T47D (cell line): ENCODE results near the gene LTK.

ENCODE experiments used
- DNase-seq, 2 experiments: peaks; one replicate each; pipeline versions ENCODE4 v3.0.0 to v3.0.0-alpha.2; 2011 to 2012; ENCODE audit warnings: low read depth in 1 of 2, low spot score in 1 of 2
- JUND ChIP-seq: IDR thresholded peaks from 2 replicates; pipeline ENCODE4 v1.6.1; 2012; ENCODE audit warnings: low read depth
- in situ Hi-C: cut with HindIII; loops from 2 replicates; pipeline ENCODE4 v1.10.0; 2016; ENCODE audit warnings: low sequenced_read_pairs, low pct_unique_long_range_greater_than_20kb

LTK gene

GRCh38 chr15:41491889-41492288 is 21.7 kb downstream of the LTK start:
- in situ Hi-C loops = no loop called here
- TF ChIP-seq JUND = no peak
- DNase-seq = no peak

GRCh38 chr15:41490355-41490754 is 23.3 kb downstream of the LTK start:
- DNase-seq = no peak
- in situ Hi-C loops = no loop called here

GRCh38 chr15:41489641-41490040 is 24.0 kb downstream of the LTK start:
- TF ChIP-seq JUND = no peak
- in situ Hi-C loops = no loop called here

More at GRCh38 chr15:41490355-41490754, 23.3 kb downstream of the LTK start:
- no peak for TF ChIP-seq JUND

GRCh38 chr15:41487802-41488201 is 25.8 kb downstream of the LTK start:
- in situ Hi-C loops = no loop called here
- no peak for DNase-seq
- no peak for TF ChIP-seq JUND

More at GRCh38 chr15:41489641-41490040, 24.0 kb downstream of the LTK start:
- no peak for DNase-seq

- TF ChIP-seq JUND = no peak
- in situ Hi-C loops = no loop called here
- no peak for DNase-seq
Measured at GRCh38 chr15:41487381-41487780, 26.2 kb downstream of the LTK start.

GRCh38 chr15:41486286-41486685 is 27.3 kb downstream of the LTK start:
- no peak for DNase-seq
- in situ Hi-C loops = no loop called here
- TF ChIP-seq JUND = no peak

- no peak for TF ChIP-seq JUND
- no peak for DNase-seq
- in situ Hi-C loops = no loop called here
Measured at GRCh38 chr15:41484937-41485625, 28.5 kb downstream of the LTK start.

GRCh38 chr15:41483519-41483918 is 30.1 kb downstream of the LTK start:
- DNase-seq = no peak
- in situ Hi-C loops = no loop called here
- TF ChIP-seq JUND = no peak

GRCh38 chr15:41483115-41483514 is 30.5 kb downstream of the LTK start:
- no peak for DNase-seq
- in situ Hi-C loops = no loop called here
- TF ChIP-seq JUND = no peak

GRCh38 chr15:41482110-41482877 is 31.3 kb downstream of the LTK start:
- DNase-seq = no peak
- in situ Hi-C loops = no loop called here
- TF ChIP-seq JUND = no peak

- in situ Hi-C loops = no loop called here
- DNase-seq = no peak
- TF ChIP-seq JUND = no peak
Measured at GRCh38 chr15:41480396-41481140, 33.1 kb downstream of the LTK start.

GRCh38 chr15:41476416-41477048 is 37.1 kb downstream of the LTK start:
- TF ChIP-seq JUND = no peak
- in situ Hi-C loops = no loop called here

More at GRCh38 chr15:41476416-41477048, 37.1 kb downstream of the LTK start:
- DNase-seq = no peak
